H1 (cell line): Measurements from ENCODE around the gene HS2ST1.
"Not testable (repeated sequence)": the region's sequence is repeated elsewhere in the genome, so short reads cannot be mapped to it uniquely, and the experiment has no call there.

Experiments used
- ATF2 ChIP-seq: IDR thresholded peaks from 2 replicates; pipeline ENCODE4 v1.6.1; 2012; ENCODE audit warnings: low read length, inconsistent platforms
- CHD7 ChIP-seq: fragments of 300-600 bp; sonication (generic); IDR thresholded peaks from 2 replicates; pipeline ENCODE4 v1.7.1; 2012; ENCODE audit warnings: low read length, moderate library complexity, mild to moderate bottlenecking, inconsistent platforms; ENCODE audit not compliant: insufficient replicate concordance
- CTCF ChIP-seq, 3 experiments: IDR thresholded peaks; 1 replicate in 2 of 3; 2 replicates in 1 of 3; pipeline versions ENCODE4 v1.5.1 to v1.6.1; 2011; ENCODE audit warnings: low read length in 3 of 3, mild to moderate bottlenecking in 3 of 3, inconsistent platforms in 2 of 3, low read depth in 1 of 3, moderate library complexity in 1 of 3; ENCODE audit not compliant: insufficient read depth in 1 of 3; ENCODE audit errors: control extremely low read depth in 1 of 3
- GTF2F1 ChIP-seq: IDR thresholded peaks from 2 replicates; pipeline ENCODE4 v1.6.1; 2012; ENCODE audit warnings: low read depth, low read length, improper control_type of control experiment, borderline replicate concordance
- PHF8 ChIP-seq: fragments of 200-600 bp; sonication (generic); conservative IDR thresholded peaks from 2 replicates; pipeline ENCODE4 v1.7.1; 2012; ENCODE audit warnings: low read depth, mild to moderate bottlenecking, inconsistent platforms, low read length, moderate library complexity
- POLR2A ChIP-seq, 2 experiments: IDR thresholded peaks; 1 replicate in 1 of 2; 2 replicates in 1 of 2; pipeline ENCODE4 v1.6.1; 2011; ENCODE audit warnings: low read depth in 2 of 2, low read length in 2 of 2, mild to moderate bottlenecking in 2 of 2; ENCODE audit errors: control extremely low read depth in 1 of 2
- POLR2AphosphoS5 ChIP-seq: IDR thresholded peaks from 2 replicates; pipeline ENCODE4 v1.6.1; 2011; ENCODE audit warnings: low read depth, low read length
- SIRT6 ChIP-seq: IDR thresholded peaks from one replicate; pipeline ENCODE4 v1.7.1; 2012; ENCODE audit warnings: low read length, inconsistent platforms
- USF2 ChIP-seq: IDR thresholded peaks from 2 replicates; pipeline ENCODE4 v1.6.1; 2011; ENCODE audit warnings: low read length, improper control_type of control experiment

- TF ChIP-seq GTF2F1; POLR2AphosphoS5; CTCF (IDR thresholded peaks at IDR 0.05; ENCODE audit: control extremely low read depth in 1 of 3, insufficient read depth in 1 of 3, low read depth in 1 of 3, low read length in 3 of 3); PHF8; USF2; POLR2A (IDR thresholded peaks at IDR 0.05; ENCODE audit: control extremely low read depth in 1 of 2, low read depth in 2 of 2, low read length in 2 of 2); SIRT6; ATF2; CHD7: not testable (repeated sequence)
Observed at GRCh38 chr1:86963841-86964240, 49.4 kb downstream of the HS2ST1 start.
